ENCODE measurements around the gene ABCA13.

Gene ABCA13

GRCh38 chr7:48259463-48260280 lies 88.4 kb downstream of the ABCA13 start:
- no peak for TF ChIP-seq CEBPB (IDR thresholded peaks at IDR 0.05)
- no peak for TF ChIP-seq MAX (IDR thresholded peaks at IDR 0.05)
- TF ChIP-seq ZBTB7A (IDR thresholded peaks at IDR 0.05; ENCODE audit: low read depth): no peak
- no peak for TF ChIP-seq RAD21 (IDR thresholded peaks at IDR 0.05; ENCODE audit: low read depth)
- TF ChIP-seq CREB1 (IDR thresholded peaks at IDR 0.05; ENCODE audit: low read depth): no peak
- TF ChIP-seq USF1 (IDR thresholded peaks at IDR 0.05): no peak
- no peak for TF ChIP-seq TCF12 (IDR thresholded peaks at IDR 0.05; ENCODE audit: low read depth)
- TF ChIP-seq EP300 (IDR thresholded peaks at IDR 0.05; ENCODE audit: borderline replicate concordance): no peak

DNA sequence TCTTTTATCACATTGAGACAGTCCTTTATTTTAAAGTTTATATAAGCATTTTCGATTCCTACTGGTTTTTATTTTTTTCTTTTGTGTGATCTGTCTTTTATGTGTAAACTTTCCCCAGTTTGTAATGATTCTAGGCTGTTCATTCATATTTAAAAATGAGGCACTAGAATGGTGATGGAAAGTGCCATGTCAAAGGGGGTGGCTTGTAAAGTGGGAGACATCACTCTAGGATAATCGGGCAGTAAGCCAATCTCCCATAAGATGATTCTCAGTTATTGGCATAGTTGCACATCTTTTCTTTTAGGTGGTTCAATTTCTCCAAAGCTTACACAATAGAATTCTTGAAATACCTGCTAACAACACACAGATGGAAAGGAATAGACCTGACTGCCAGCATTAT lies 90.4 kb downstream of the ABCA13 start:
- TF ChIP-seq CEBPB (IDR thresholded peaks at IDR 0.05) (no peak), EGR1 (IDR thresholded peaks at IDR 0.05) (no peak), EP300 (IDR thresholded peaks at IDR 0.05; ENCODE audit: borderline replicate concordance) (no peak), NFIC (IDR thresholded peaks at IDR 0.05) (no peak), RAD21 (IDR thresholded peaks at IDR 0.05; ENCODE audit: low read depth) (no peak), USF1 (IDR thresholded peaks at IDR 0.05) (no peak), TCF12 (IDR thresholded peaks at IDR 0.05; ENCODE audit: low read depth) (no peak), MAX (IDR thresholded peaks at IDR 0.05) (no peak), FOXM1 (IDR thresholded peaks at IDR 0.05; ENCODE audit: borderline replicate concordance, low read depth) (no peak), YY1 (IDR thresholded peaks at IDR 0.05; ENCODE audit: low read depth) (no peak)
- TF ChIP-seq, protein P1, sequence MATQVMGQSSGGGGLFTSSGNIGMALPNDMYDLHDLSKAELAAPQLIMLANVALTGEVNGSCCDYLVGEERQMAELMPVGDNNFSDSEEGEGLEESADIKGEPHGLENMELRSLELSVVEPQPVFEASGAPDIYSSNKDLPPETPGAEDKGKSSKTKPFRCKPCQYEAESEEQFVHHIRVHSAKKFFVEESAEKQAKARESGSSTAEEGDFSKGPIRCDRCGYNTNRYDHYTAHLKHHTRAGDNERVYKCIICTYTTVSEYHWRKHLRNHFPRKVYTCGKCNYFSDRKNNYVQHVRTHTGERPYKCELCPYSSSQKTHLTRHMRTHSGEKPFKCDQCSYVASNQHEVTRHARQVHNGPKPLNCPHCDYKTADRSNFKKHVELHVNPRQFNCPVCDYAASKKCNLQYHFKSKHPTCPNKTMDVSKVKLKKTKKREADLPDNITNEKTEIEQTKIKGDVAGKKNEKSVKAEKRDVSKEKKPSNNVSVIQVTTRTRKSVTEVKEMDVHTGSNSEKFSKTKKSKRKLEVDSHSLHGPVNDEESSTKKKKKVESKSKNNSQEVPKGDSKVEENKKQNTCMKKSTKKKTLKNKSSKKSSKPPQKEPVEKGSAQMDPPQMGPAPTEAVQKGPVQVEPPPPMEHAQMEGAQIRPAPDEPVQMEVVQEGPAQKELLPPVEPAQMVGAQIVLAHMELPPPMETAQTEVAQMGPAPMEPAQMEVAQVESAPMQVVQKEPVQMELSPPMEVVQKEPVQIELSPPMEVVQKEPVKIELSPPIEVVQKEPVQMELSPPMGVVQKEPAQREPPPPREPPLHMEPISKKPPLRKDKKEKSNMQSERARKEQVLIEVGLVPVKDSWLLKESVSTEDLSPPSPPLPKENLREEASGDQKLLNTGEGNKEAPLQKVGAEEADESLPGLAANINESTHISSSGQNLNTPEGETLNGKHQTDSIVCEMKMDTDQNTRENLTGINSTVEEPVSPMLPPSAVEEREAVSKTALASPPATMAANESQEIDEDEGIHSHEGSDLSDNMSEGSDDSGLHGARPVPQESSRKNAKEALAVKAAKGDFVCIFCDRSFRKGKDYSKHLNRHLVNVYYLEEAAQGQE (IDR thresholded peaks at IDR 0.05; ENCODE audit: low read depth): no peak

DNA sequence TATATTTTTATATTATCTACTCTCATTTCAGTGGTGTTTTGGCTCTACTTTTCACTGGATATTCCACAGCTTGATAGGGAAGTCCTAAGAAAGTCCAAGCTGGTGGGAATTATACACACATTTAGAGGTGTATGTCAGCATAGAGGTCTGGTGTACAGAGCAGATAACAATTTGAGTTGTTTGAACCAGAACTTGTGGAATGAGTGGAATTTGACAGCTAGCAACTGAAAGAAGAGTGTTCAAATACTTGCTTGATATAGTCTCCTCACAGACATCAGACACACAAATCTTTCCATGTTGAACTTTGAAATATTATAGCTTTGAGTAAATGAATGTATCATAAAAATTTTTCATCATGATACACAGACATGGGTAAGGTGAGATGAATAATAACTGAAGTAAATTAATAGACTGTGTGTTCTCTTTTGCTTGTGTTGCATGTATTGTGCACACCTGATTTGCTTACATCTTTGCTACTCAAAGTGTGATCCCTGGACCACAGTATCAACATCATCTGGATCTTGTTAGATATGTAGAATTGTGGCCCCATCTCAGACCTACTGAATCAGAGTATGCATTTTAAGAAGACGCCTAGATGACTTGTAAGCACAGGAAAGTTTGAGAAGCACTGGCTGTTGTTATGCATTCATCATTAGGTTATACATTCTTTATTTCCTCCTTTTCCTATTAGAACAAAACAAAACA lies 91.5 kb downstream of the ABCA13 start:
- no peak for TF ChIP-seq NFIC (IDR thresholded peaks at IDR 0.05)
- TF ChIP-seq USF1 (IDR thresholded peaks at IDR 0.05): no peak
- TF ChIP-seq CEBPB (IDR thresholded peaks at IDR 0.05): no peak
- TF ChIP-seq TAF1 (IDR thresholded peaks at IDR 0.05; ENCODE audit: low read depth): no peak
- no peak for TF ChIP-seq CREB1 (IDR thresholded peaks at IDR 0.05; ENCODE audit: low read depth)
- TF ChIP-seq TEAD4 (IDR thresholded peaks at IDR 0.05): no peak
- TF ChIP-seq ZBTB7A (IDR thresholded peaks at IDR 0.05; ENCODE audit: low read depth): no peak
- TF ChIP-seq MAX (IDR thresholded peaks at IDR 0.05): no peak
- no peak for TF ChIP-seq FOXM1 (IDR thresholded peaks at IDR 0.05; ENCODE audit: borderline replicate concordance, low read depth)
- no peak for TF ChIP-seq RAD21 (IDR thresholded peaks at IDR 0.05; ENCODE audit: low read depth)
- no peak for TF ChIP-seq YY1 (IDR thresholded peaks at IDR 0.05; ENCODE audit: low read depth)
- no peak for TF ChIP-seq EP300 (IDR thresholded peaks at IDR 0.05; ENCODE audit: borderline replicate concordance)
- TF ChIP-seq TCF12 (IDR thresholded peaks at IDR 0.05; ENCODE audit: low read depth): no peak
- TF ChIP-seq, protein P1 (IDR thresholded peaks at IDR 0.05; ENCODE audit: low read depth): no peak
- no peak for TF ChIP-seq EGR1 (IDR thresholded peaks at IDR 0.05)

GRCh38 chr7:48263311-48263650 lies 92.0 kb downstream of the ABCA13 start:
- no peak for TF ChIP-seq YY1 (IDR thresholded peaks at IDR 0.05; ENCODE audit: low read depth)

DNA sequence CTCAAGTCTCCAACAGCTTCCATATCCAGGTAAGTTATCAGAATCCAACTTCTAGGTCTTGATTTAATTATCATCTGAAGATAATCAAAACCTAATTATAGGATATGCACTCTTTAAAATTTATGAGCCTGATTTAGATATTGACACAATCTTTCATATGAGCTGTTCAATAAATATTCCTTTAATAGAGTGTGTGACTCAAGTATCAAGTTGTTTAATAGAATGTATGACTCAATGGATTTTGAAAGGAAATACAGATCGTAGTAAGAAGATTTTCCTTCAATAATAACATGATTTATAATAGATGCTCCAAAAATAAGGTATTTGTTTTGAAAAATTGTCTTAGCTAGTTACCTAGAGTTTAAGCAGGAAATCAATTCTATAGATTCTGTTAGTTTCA lies 97.8 kb downstream of the ABCA13 start:
- TF ChIP-seq TAF1 (IDR thresholded peaks at IDR 0.05; ENCODE audit: low read depth) (no peak), YY1 (IDR thresholded peaks at IDR 0.05; ENCODE audit: low read depth) (no peak), FOXM1 (IDR thresholded peaks at IDR 0.05; ENCODE audit: borderline replicate concordance, low read depth) (no peak), RAD21 (IDR thresholded peaks at IDR 0.05; ENCODE audit: low read depth) (no peak), EGR1 (IDR thresholded peaks at IDR 0.05) (no peak)
- TF ChIP-seq, protein P1 (IDR thresholded peaks at IDR 0.05; ENCODE audit: low read depth): no peak

All from Ishikawa (cell line).